GM12878 (cell line): ENCODE data around the gene PLXNB3. TPM values are rescaled to one million over a fixed set of nuclear protein-coding genes. Genes with fewer than 3 reads are reported as not detected.

Experiments used
- FOXM1 ChIP-seq: IDR thresholded peaks from 2 replicates; pipeline ENCODE4 v1.6.1; 2012; ENCODE audit warnings: low read depth, mild to moderate bottlenecking, inconsistent platforms, low read length, moderate library complexity
- IRF4 ChIP-seq: IDR thresholded peaks from 2 replicates; pipeline ENCODE4 v1.6.1; 2011; ENCODE audit warnings: low read depth, low read length
- PAX5 ChIP-seq: IDR thresholded peaks from 2 replicates; pipeline ENCODE4 v1.6.1; 2011; ENCODE audit warnings: low read depth, low read length, borderline replicate concordance
- STAT1 ChIP-seq: fragments of 450-650 bp; conservative IDR thresholded peaks from 2 replicates; pipeline ENCODE4 v1.6.1; 2014; ENCODE audit warnings: antibody characterized with exemption, mild to moderate bottlenecking
- ZBED1 ChIP-seq: IDR thresholded peaks from 2 replicates; pipeline ENCODE4 v1.6.1; 2016; ENCODE audit warnings: borderline replicate concordance
- ZNF384 ChIP-seq: IDR thresholded peaks from 2 replicates; pipeline ENCODE4 v1.6.1; 2012; ENCODE audit warnings: low read depth, mild to moderate bottlenecking, low read length, improper control_type of control experiment, borderline replicate concordance
- polyA plus RNA-seq, 11 experiments: library from polyadenylated mRNA; depleted of rRNA in 4 of 11; unstranded in 6 of 11; stranded (reverse) in 5 of 11; fragments of >200 nt; fragmentation: Nextera tagmentation in 4 of 11; fragmentation: Illumina TruSeq in 1 of 11; extraction: Ambion mirVana in 4 of 11; extraction: Trizol in 1 of 11; gene quantifications; 1 replicate in 1 of 11; 2 replicates in 10 of 11; pipeline versions ENCODE4 v1.2.1 to v1.2.3, GENCODE V29; 2011 to 2016; ENCODE audit warnings: inconsistent platforms in 2 of 11, missing spikeins in 2 of 11, low read depth in 1 of 11
- total RNA-seq, 4 experiments: library from RNA; depleted of rRNA in 3 of 4; stranded (reverse); fragments of >200 nt in 3 of 4; fragmentation: Illumina TruSeq in 1 of 4; extraction: Trizol in 1 of 4; gene quantifications; 2 replicates each; pipeline versions ENCODE4 v1.2.1 to v1.2.3, GENCODE V29; 2013 to 2021
- TF ChIP-seq, protein P1 (sequence below): fragments of 450-650 bp; IDR thresholded peaks from 2 replicates; pipeline ENCODE4 v1.6.1; 2017; ENCODE audit warnings: borderline replicate concordance
- TF ChIP-seq, protein P2 (sequence below): fragments of 450-650 bp; IDR thresholded peaks from 2 replicates; pipeline ENCODE4 v1.6.1; 2018; ENCODE audit warnings: mild to moderate bottlenecking, low read depth, moderate library complexity; ENCODE audit not compliant: partially characterized antibody
- TF ChIP-seq, protein P3 (sequence below): IDR thresholded peaks from 2 replicates; pipeline ENCODE4 v1.6.1; 2011; ENCODE audit warnings: low read depth, mild to moderate bottlenecking, low read length, moderate library complexity, borderline replicate concordance; ENCODE audit errors: extremely low read depth
- TF ChIP-seq, protein P4 (sequence below): fragments of 450-650 bp; IDR thresholded peaks from 2 replicates; pipeline ENCODE4 v1.6.1; 2017; ENCODE audit warnings: mild to moderate bottlenecking, moderate library complexity
- TF ChIP-seq, protein P5 (sequence below): fragments of 450-650 bp; IDR thresholded peaks from 2 replicates; pipeline ENCODE4 v1.6.1; 2017; ENCODE audit warnings: low read depth, mild to moderate bottlenecking, moderate library complexity
- TF ChIP-seq, protein P6 (sequence below): fragments of 450-650 bp; IDR thresholded peaks from 2 replicates; pipeline ENCODE4 v1.6.1; 2016; ENCODE audit warnings: mild to moderate bottlenecking
- TF ChIP-seq, protein P7 (sequence below): fragments of 450-650 bp; IDR thresholded peaks from 2 replicates; pipeline ENCODE4 v1.6.1; 2017; ENCODE audit warnings: mild to moderate bottlenecking

The PLXNB3 gene
- total and polyA plus RNA-seq, 10 of the 15 experiments (the other 5 are each of a cell fraction or from before 2014, with no cell fraction given) = 0.06 to 0.68 (median 0.19) TPM; not detected in 4

DNA sequence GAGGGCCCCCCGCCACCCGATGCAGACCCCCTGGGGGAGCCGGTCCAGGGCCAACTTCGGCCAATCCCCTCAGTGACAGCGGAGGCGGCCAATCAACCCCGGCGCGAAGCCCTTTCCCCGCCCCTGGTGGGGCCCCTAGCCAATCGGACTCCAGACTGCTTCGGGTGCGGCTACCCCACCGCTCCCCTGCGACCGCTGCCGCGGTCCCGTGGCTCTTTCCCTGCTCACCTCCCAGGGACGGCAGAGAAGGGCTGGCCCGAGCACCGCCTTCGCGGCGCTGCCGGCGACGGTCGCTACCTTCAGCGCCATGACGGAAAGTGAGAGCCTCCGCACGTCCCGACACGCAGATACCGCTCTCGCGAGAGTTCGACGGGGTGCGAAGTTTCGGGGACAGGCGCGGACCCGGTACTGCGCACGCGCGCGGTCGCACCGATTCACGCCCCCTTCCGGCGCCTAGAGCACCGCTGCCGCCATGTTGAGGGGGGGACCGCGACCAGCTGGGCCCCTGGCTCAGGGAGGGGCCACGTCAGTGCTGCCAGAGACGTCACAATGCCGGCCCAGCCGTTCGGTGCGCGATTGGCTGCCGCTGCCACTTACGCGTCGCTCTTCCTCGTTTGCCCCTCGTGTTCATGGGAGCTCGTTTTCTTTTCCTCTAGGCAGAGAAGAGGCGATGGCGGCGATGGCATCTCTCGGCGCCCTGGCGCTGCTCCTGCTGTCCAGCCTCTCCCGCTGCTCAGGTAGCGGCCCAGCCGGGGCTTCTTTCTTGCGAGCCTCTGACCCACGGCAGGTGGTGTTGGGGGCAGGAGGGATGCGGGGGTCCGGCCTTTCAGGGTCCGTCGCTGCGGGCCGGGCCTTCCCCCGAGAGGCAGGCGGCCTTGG, 30.2 kb downstream of the PLXNB3 start, which contains the start of the genes IDH3G and SSR4 (continued):
- TF ChIP-seq, protein P1, sequence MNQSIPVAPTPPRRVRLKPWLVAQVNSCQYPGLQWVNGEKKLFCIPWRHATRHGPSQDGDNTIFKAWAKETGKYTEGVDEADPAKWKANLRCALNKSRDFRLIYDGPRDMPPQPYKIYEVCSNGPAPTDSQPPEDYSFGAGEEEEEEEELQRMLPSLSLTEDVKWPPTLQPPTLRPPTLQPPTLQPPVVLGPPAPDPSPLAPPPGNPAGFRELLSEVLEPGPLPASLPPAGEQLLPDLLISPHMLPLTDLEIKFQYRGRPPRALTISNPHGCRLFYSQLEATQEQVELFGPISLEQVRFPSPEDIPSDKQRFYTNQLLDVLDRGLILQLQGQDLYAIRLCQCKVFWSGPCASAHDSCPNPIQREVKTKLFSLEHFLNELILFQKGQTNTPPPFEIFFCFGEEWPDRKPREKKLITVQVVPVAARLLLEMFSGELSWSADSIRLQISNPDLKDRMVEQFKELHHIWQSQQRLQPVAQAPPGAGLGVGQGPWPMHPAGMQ = peak; percentile 68
- TF ChIP-seq PAX5 (no peak), STAT1 (no peak), ZNF384 (no peak), FOXM1 (no peak), ZBED1 (no peak), IRF4 (no peak)
- TF ChIP-seq, protein P2, sequence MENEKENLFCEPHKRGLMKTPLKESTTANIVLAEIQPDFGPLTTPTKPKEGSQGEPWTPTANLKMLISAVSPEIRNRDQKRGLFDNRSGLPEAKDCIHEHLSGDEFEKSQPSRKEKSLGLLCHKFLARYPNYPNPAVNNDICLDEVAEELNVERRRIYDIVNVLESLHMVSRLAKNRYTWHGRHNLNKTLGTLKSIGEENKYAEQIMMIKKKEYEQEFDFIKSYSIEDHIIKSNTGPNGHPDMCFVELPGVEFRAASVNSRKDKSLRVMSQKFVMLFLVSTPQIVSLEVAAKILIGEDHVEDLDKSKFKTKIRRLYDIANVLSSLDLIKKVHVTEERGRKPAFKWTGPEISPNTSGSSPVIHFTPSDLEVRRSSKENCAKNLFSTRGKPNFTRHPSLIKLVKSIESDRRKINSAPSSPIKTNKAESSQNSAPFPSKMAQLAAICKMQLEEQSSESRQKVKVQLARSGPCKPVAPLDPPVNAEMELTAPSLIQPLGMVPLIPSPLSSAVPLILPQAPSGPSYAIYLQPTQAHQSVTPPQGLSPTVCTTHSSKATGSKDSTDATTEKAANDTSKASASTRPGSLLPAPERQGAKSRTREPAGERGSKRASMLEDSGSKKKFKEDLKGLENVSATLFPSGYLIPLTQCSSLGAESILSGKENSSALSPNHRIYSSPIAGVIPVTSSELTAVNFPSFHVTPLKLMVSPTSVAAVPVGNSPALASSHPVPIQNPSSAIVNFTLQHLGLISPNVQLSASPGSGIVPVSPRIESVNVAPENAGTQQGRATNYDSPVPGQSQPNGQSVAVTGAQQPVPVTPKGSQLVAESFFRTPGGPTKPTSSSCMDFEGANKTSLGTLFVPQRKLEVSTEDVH = no peak
- TF ChIP-seq, protein P3, sequence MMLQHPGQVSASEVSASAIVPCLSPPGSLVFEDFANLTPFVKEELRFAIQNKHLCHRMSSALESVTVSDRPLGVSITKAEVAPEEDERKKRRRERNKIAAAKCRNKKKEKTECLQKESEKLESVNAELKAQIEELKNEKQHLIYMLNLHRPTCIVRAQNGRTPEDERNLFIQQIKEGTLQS = no peak
- TF ChIP-seq, protein P4, sequence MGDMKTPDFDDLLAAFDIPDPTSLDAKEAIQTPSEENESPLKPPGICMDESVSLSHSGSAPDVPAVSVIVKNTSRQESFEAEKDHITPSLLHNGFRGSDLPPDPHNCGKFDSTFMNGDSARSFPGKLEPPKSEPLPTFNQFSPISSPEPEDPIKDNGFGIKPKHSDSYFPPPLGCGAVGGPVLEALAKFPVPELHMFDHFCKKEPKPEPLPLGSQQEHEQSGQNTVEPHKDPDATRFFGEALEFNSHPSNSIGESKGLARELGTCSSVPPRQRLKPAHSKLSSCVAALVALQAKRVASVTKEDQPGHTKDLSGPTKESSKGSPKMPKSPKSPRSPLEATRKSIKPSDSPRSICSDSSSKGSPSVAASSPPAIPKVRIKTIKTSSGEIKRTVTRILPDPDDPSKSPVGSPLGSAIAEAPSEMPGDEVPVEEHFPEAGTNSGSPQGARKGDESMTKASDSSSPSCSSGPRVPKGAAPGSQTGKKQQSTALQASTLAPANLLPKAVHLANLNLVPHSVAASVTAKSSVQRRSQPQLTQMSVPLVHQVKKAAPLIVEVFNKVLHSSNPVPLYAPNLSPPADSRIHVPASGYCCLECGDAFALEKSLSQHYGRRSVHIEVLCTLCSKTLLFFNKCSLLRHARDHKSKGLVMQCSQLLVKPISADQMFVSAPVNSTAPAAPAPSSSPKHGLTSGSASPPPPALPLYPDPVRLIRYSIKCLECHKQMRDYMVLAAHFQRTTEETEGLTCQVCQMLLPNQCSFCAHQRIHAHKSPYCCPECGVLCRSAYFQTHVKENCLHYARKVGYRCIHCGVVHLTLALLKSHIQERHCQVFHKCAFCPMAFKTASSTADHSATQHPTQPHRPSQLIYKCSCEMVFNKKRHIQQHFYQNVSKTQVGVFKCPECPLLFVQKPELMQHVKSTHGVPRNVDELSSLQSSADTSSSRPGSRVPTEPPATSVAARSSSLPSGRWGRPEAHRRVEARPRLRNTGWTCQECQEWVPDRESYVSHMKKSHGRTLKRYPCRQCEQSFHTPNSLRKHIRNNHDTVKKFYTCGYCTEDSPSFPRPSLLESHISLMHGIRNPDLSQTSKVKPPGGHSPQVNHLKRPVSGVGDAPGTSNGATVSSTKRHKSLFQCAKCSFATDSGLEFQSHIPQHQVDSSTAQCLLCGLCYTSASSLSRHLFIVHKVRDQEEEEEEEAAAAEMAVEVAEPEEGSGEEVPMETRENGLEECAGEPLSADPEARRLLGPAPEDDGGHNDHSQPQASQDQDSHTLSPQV = no peak
- TF ChIP-seq, protein P5, sequence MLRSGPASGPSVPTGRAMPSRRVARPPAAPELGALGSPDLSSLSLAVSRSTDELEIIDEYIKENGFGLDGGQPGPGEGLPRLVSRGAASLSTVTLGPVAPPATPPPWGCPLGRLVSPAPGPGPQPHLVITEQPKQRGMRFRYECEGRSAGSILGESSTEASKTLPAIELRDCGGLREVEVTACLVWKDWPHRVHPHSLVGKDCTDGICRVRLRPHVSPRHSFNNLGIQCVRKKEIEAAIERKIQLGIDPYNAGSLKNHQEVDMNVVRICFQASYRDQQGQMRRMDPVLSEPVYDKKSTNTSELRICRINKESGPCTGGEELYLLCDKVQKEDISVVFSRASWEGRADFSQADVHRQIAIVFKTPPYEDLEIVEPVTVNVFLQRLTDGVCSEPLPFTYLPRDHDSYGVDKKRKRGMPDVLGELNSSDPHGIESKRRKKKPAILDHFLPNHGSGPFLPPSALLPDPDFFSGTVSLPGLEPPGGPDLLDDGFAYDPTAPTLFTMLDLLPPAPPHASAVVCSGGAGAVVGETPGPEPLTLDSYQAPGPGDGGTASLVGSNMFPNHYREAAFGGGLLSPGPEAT = no peak
- TF ChIP-seq, protein P6, sequence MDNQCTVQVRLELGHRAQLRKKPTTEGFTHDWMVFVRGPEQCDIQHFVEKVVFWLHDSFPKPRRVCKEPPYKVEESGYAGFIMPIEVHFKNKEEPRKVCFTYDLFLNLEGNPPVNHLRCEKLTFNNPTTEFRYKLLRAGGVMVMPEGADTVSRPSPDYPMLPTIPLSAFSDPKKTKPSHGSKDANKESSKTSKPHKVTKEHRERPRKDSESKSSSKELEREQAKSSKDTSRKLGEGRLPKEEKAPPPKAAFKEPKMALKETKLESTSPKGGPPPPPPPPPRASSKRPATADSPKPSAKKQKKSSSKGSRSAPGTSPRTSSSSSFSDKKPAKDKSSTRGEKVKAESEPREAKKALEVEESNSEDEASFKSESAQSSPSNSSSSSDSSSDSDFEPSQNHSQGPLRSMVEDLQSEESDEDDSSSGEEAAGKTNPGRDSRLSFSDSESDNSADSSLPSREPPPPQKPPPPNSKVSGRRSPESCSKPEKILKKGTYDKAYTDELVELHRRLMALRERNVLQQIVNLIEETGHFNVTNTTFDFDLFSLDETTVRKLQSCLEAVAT = no peak
- TF ChIP-seq, protein P7, sequence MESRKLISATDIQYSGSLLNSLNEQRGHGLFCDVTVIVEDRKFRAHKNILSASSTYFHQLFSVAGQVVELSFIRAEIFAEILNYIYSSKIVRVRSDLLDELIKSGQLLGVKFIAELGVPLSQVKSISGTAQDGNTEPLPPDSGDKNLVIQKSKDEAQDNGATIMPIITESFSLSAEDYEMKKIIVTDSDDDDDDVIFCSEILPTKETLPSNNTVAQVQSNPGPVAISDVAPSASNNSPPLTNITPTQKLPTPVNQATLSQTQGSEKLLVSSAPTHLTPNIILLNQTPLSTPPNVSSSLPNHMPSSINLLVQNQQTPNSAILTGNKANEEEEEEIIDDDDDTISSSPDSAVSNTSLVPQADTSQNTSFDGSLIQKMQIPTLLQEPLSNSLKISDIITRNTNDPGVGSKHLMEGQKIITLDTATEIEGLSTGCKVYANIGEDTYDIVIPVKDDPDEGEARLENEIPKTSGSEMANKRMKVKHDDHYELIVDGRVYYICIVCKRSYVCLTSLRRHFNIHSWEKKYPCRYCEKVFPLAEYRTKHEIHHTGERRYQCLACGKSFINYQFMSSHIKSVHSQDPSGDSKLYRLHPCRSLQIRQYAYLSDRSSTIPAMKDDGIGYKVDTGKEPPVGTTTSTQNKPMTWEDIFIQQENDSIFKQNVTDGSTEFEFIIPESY = no peak
